Upper lobe of left lung (tissue), 4 donors: ENCODE data around the gene FRMD5.

Experiments used
- EP300 ChIP-seq, 4 donors: sonication (generic); formaldehyde crosslinking; IDR thresholded peaks; one replicate each; pipeline ENCODE4 v1.5.1; 2017; ENCODE audit warnings: antibody characterized with exemption in 4 of 4, control low read depth in 2 of 4
- POLR2A ChIP-seq, 4 donors: fragments of 450-650 bp; IDR thresholded peaks; one replicate each; pipeline ENCODE4 v1.5.1; 2016 to 2017; ENCODE audit warnings: antibody characterized with exemption in 4 of 4, mild to moderate bottlenecking in 2 of 4
- TF ChIP-seq, protein P1 (sequence below), 6 experiments: fragments of 450-650 bp in 4 of 6; fragments of 200-600 bp in 2 of 6; sonication (generic) in 2 of 6; IDR thresholded peaks; one replicate each; pipeline ENCODE4 v1.5.1; 2016 to 2019; ENCODE audit warnings: antibody characterized with exemption in 6 of 6

DNA sequence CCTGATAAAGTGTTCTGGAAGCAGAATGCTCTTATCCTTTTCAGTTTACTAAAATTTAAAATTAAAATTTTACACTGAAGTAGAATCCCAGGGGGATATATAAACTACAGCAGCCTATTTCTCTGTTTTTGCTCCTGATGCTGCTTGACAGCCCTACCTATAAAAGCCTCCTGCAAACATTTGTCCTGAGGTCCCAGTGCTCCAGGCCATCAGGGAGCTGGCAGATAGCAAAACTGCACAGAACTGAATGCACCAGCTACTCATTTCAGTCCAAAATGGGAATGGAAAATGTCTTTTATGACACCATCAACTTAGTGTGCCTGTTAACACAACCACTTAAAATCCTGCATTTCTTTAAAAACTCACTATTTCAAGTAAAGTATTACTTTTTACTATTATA is 50.1 kb downstream of the FRMD5 start:
- TF ChIP-seq, protein P1, sequence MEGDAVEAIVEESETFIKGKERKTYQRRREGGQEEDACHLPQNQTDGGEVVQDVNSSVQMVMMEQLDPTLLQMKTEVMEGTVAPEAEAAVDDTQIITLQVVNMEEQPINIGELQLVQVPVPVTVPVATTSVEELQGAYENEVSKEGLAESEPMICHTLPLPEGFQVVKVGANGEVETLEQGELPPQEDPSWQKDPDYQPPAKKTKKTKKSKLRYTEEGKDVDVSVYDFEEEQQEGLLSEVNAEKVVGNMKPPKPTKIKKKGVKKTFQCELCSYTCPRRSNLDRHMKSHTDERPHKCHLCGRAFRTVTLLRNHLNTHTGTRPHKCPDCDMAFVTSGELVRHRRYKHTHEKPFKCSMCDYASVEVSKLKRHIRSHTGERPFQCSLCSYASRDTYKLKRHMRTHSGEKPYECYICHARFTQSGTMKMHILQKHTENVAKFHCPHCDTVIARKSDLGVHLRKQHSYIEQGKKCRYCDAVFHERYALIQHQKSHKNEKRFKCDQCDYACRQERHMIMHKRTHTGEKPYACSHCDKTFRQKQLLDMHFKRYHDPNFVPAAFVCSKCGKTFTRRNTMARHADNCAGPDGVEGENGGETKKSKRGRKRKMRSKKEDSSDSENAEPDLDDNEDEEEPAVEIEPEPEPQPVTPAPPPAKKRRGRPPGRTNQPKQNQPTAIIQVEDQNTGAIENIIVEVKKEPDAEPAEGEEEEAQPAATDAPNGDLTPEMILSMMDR (IDR thresholded peaks at IDR 0.05): no peak
- TF ChIP-seq EP300 (IDR thresholded peaks at IDR 0.05): no peak
- TF ChIP-seq POLR2A (IDR thresholded peaks at IDR 0.05): no peak
